ENCODE measurements around the gene P2RY12.
"Not testable (repeated sequence)": the region's sequence is repeated elsewhere in the genome, so short reads cannot be mapped to it uniquely, and the experiment has no call there.

Gene P2RY12

GRCh38 chr3:151392191-151392590 is 7.6 kb upstream of the P2RY12 start:
- not testable (repeated sequence) for DNase-seq

- DNase-seq: no peak
These were observed 7.2 kb upstream of the P2RY12 start for GRCh38 chr3:151391720-151392119.

- DNase-seq: no peak
These were observed 3.3 kb upstream of the P2RY12 start for GRCh38 chr3:151387842-151388241.

GRCh38 chr3:151387432-151387831 is 2.9 kb upstream of the P2RY12 start:
- no peak for DNase-seq

- DNase-seq: no peak
These were observed 1.5 kb upstream of the P2RY12 start for GRCh38 chr3:151386056-151386455.

GRCh38 chr3:151383956-151384355 is 597 bp downstream of the P2RY12 start:
- no peak for DNase-seq

GRCh38 chr3:151383111-151383510 is 1.4 kb downstream of the P2RY12 start:
- no peak for DNase-seq

- no peak for DNase-seq
These were observed 1.9 kb downstream of the P2RY12 start for GRCh38 chr3:151382671-151383070.

- no peak for DNase-seq
These were observed 5.3 kb downstream of the P2RY12 start for GRCh38 chr3:151379083-151379734.

- no peak for DNase-seq
These were observed 6.7 kb downstream of the P2RY12 start for GRCh38 chr3:151377768-151378385.

GRCh38 chr3:151372063-151372820 is 12.3 kb downstream of the P2RY12 start:
- DNase-seq: no peak

- DNase-seq: no peak
These were observed 13.0 kb downstream of the P2RY12 start for GRCh38 chr3:151371526-151371925.

- no peak for DNase-seq
These were observed 17.1 kb downstream of the P2RY12 start for GRCh38 chr3:151367448-151367847.

- DNase-seq: no peak
These were observed 17.6 kb downstream of the P2RY12 start for GRCh38 chr3:151366993-151367392.

- DNase-seq: no peak
These were observed 21.8 kb downstream of the P2RY12 start for GRCh38 chr3:151362751-151363174.

- DNase-seq: no peak
These were observed 27.1 kb downstream of the P2RY12 start for GRCh38 chr3:151357463-151357850.

- no peak for DNase-seq
These were observed 27.6 kb downstream of the P2RY12 start for GRCh38 chr3:151356794-151357462.

- no peak for DNase-seq
These were observed 32.9 kb downstream of the P2RY12 start for GRCh38 chr3:151351648-151352047.

GRCh38 chr3:151351219-151351618 is 33.3 kb downstream of the P2RY12 start:
- no peak for DNase-seq

GRCh38 chr3:151350656-151351055 is 33.9 kb downstream of the P2RY12 start:
- no peak for DNase-seq

- no peak for DNase-seq
These were observed 37.1 kb downstream of the P2RY12 start for GRCh38 chr3:151347432-151347831.

GRCh38 chr3:151346292-151346691 is 38.3 kb downstream of the P2RY12 start:
- no peak for DNase-seq

GRCh38 chr3:151345859-151346258 is 38.7 kb downstream of the P2RY12 start:
- DNase-seq: no peak

GRCh38 chr3:151331696-151332095 is 52.9 kb downstream of the P2RY12 start:
- DNase-seq: no peak
